Measurements from ENCODE around the gene MED27. TPM values are rescaled to one million over a fixed set of nuclear protein-coding genes. Genes with fewer than 3 reads are reported as not detected.

Gene MED27
- total and polyA plus RNA-seq, 10 of the 15 experiments (the other 5 are each of a cell fraction or from before 2014, with no cell fraction given) = 20.3 to 50.3 (median 35.5) TPM

GRCh38 chr9:132024589-132024988 lies 55.1 kb downstream of the MED27 start:
- no peaks in the 10 kb centered on the region for H3K36me3 ChIP-seq (ENCODE audit: control insufficient read depth in 2 of 2, insufficient read depth in 2 of 2, low read length in 1 of 2)
- SMC1A ChIA-PET (ENCODE audit: uncharacterized antibody, unreplicated experiment) = no interaction called here
- no peak overlapping the region for H3K4me2 ChIP-seq (ENCODE audit: control insufficient read depth, insufficient read depth)
- in situ Hi-C loops (cut with MboI) (no loop called here), intact Hi-C loops (cut with micrococcal nuclease; ENCODE audit: unreplicated experiment) (no loop called here)
- TF ChIP-seq YBX1 (IDR thresholded peaks at IDR 0.05) (no peak), KDM1A (IDR thresholded peaks at IDR 0.05; ENCODE audit: borderline replicate concordance) (no peak), SMC3 (IDR thresholded peaks at IDR 0.05; ENCODE audit: borderline replicate concordance, low read length) (no peak), JUND (IDR thresholded peaks at IDR 0.05; ENCODE audit: low read depth, low read length) (no peak)
- H3K4me3 ChIP-seq = no peak overlapping the region
- WGBS (ENCODE audit: insufficient coverage, insufficient replicate concordance, low lambda C conversion rate, missing lambda C conversion rate) = 83% methylated on average over 7 of the region's 7 CpGs
- DNase-seq (ENCODE audit: low read depth, low spot score) = no peak
- H3K27me3 ChIP-seq (replicated peaks in 1 of 2; ENCODE audit: control insufficient read depth in 2 of 2, insufficient read depth in 2 of 2, low read length in 1 of 2) = no peaks in the 10 kb centered on the region
- no peaks in the 10 kb centered on the region for H3K79me2 ChIP-seq (ENCODE audit: control insufficient read depth, insufficient read depth, low read length)
- CTCF ChIA-PET = no interaction called here
- FAIRE-seq = peak; percentile 75
- POLR2A ChIA-PET = interaction anchor here (0.5 kb wide), 1 partner anchor 236 kb away, joined by 3 read pairs; no protein-coding TSS in a partner anchor
- H3K4me1 ChIP-seq (ENCODE audit: control insufficient read depth, insufficient read depth, low read length) = no peaks in the 10 kb centered on the region
- no peak for ATAC-seq
- H3K9ac ChIP-seq (ENCODE audit: control insufficient read depth, insufficient read depth, low read length) = no peak overlapping the region
- RAD21 ChIA-PET (ENCODE audit: unreplicated experiment) = no interaction called here
- H3K9me3 ChIP-seq (replicated peaks; ENCODE audit: control insufficient read depth, insufficient read depth, low read length) = no peaks in the 10 kb centered on the region; the same call in 2 of the 3 replicates
- H3K27ac ChIP-seq (ENCODE audit: control insufficient read depth, insufficient read depth) = no peak overlapping the region
- peaks cover 23% of the 10 kb centered on the region for H4K20me1 ChIP-seq (ENCODE audit: control insufficient read depth, insufficient read depth)
- no peak overlapping the region for H2AFZ ChIP-seq (ENCODE audit: control insufficient read depth, low read depth, low read length)
- BruUV-seq (replicated peaks) = no TSS peak

DNA sequence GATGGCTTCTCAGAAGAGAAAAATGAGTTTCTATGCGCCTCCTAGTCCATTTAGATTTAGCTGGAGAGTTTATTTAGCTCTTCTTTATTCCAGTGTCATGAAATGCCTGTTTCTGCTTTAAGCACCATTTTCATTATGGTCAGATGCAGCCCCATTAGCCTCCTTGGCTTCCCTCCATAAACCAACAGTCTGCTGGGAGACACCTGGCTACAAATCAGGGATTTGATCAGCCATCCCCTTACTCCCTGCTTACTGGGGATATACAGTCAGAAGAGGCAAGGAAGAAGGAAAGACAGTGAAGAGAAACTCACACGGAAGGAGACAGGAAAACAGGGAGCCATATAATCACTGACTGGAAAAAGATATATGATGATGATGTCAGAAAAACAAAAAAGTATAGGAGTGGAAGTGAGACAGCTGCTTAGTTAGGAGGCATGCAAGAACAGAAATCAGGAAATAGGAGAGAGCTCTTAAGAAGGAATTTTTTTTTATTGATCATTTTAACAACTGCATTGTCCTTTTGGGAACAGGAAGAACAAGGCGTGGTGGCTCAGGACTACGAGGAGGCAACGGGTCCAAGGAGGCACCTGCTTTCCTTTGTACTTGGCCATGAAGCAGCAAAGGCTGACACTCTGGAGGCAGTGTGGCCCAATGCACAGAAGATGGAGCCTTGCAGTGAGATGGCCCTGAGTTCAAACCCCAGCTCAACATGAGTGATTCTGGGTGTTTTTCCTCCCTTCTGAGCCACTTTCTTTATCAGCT lies 56.1 kb downstream of the MED27 start:
- in situ Hi-C loops (cut with MboI) (no loop called here), intact Hi-C loops (cut with micrococcal nuclease; ENCODE audit: unreplicated experiment) (no loop called here)
- no peak for DNase-seq (ENCODE audit: low read depth, low spot score)
- WGBS (ENCODE audit: insufficient coverage, insufficient replicate concordance, low lambda C conversion rate, missing lambda C conversion rate) = 98% methylated on average over 5 of the region's 5 CpGs
- ATAC-seq = no peak
- no peaks in the 10 kb centered on the region for H3K79me2 ChIP-seq (ENCODE audit: control insufficient read depth, insufficient read depth, low read length)
- no peak overlapping the region for H3K4me2 ChIP-seq (ENCODE audit: control insufficient read depth, insufficient read depth)
- no peaks in the 10 kb centered on the region; the same call in 2 of the 3 replicates for H3K9me3 ChIP-seq (replicated peaks; ENCODE audit: control insufficient read depth, insufficient read depth, low read length)
- H2AFZ ChIP-seq (ENCODE audit: control insufficient read depth, low read depth, low read length) = no peak overlapping the region
- peaks cover 22% of the 10 kb centered on the region for H4K20me1 ChIP-seq (ENCODE audit: control insufficient read depth, insufficient read depth)
- no peak overlapping the region for H3K4me3 ChIP-seq
- SMC1A ChIA-PET (ENCODE audit: uncharacterized antibody, unreplicated experiment) = no interaction called here
- no peaks in the 10 kb centered on the region for H3K27me3 ChIP-seq (replicated peaks in 1 of 2; ENCODE audit: control insufficient read depth in 2 of 2, insufficient read depth in 2 of 2, low read length in 1 of 2)
- no peaks in the 10 kb centered on the region for H3K4me1 ChIP-seq (ENCODE audit: control insufficient read depth, insufficient read depth, low read length)
- CTCF ChIA-PET = no interaction called here
- H3K9ac ChIP-seq (ENCODE audit: control insufficient read depth, insufficient read depth, low read length) = no peak overlapping the region
- no peaks in the 10 kb centered on the region for H3K36me3 ChIP-seq (ENCODE audit: control insufficient read depth in 2 of 2, insufficient read depth in 2 of 2, low read length in 1 of 2)
- POLR2A ChIA-PET = no interaction called here
- RAD21 ChIA-PET (ENCODE audit: unreplicated experiment) = no interaction called here
- TF ChIP-seq TAF1 (IDR thresholded peaks at IDR 0.05; ENCODE audit: borderline replicate concordance, low read depth, low read length) (no peak), CEBPB (IDR thresholded peaks at IDR 0.05; ENCODE audit: borderline replicate concordance in 1 of 2, low read depth in 2 of 2, low read length in 2 of 2) (no peak), MTA3 (IDR thresholded peaks at IDR 0.05; ENCODE audit: borderline replicate concordance, low read length) (no peak)
- no peak for FAIRE-seq
- H3K27ac ChIP-seq (ENCODE audit: control insufficient read depth, insufficient read depth) = no peak overlapping the region
- BruUV-seq (replicated peaks) = no TSS peak
